B cell (primary cell): ENCODE data around the gene VILL. TPM values are rescaled to one million over a fixed set of nuclear protein-coding genes. Genes with fewer than 3 reads are reported as not detected.

Source experiments
- ATAC-seq: fragments of 200-7000 bp; cut with Tn5 transposase; one replicate; pipeline ENCODE4 v1.10.0; 2021; ENCODE audit warnings: low read depth, mild to moderate bottlenecking, moderate number of reproducible peaks, moderate library complexity
- CTCF ChIA-PET: fragments of 350-600 bp; sonication (Branson Sonifier 250); formaldehyde crosslinking; loops from one replicate; lab custom pipeline; 2021; ENCODE audit warnings: antibody characterized with exemption, inconsistent platforms; lab: Charles Lee
- POLR2A ChIA-PET: fragments of 350-600 bp; sonication (Branson Sonifier 250); formaldehyde crosslinking; loops from one replicate; lab custom pipeline; 2021; ENCODE audit warnings: antibody characterized with exemption; lab: Charles Lee
- DNase-seq: peaks from one replicate; pipeline ENCODE4 v3.0.0; 2013
- H2AFZ ChIP-seq: 2 replicates; pipeline ENCODE4 v1.6.1; 2012; ENCODE audit warnings: mild to moderate bottlenecking, low read depth, low read length; ENCODE audit not compliant: insufficient read depth, poor library complexity, severe bottlenecking
- H3K27ac ChIP-seq, 2 donors: 1 replicate in 1 of 2; 2 replicates in 1 of 2; pipeline ENCODE4 v1.5.1; 2012 to 2013; ENCODE audit warnings: low read length in 2 of 2, mild to moderate bottlenecking in 2 of 2, moderate library complexity in 1 of 2
- H3K27me3 ChIP-seq, 4 experiments: fragments of 200-600 bp in 1 of 4; sonication (generic) in 1 of 4; replicated peaks in 1 of 4; 1 replicate in 2 of 4; 2 replicates in 2 of 4; pipeline versions ENCODE4 v1.6.1 to v1.7.0; 2013 to 2016; ENCODE audit warnings: low read length in 3 of 4, mild to moderate bottlenecking in 2 of 4, mixed read lengths in 1 of 4, moderate library complexity in 1 of 4; ENCODE audit not compliant: insufficient read depth in 4 of 4, control insufficient read depth in 3 of 4; ENCODE audit errors: control extremely low read depth in 1 of 4
- H3K36me3 ChIP-seq, 2 experiments: replicated peaks in 1 of 2; 1 replicate in 1 of 2; 2 replicates in 1 of 2; pipeline versions ENCODE4 v1.6.1 to v1.7.1; 2013; ENCODE audit warnings: low read length in 1 of 2; ENCODE audit not compliant: insufficient read depth in 2 of 2, control insufficient read depth in 1 of 2; ENCODE audit errors: control extremely low read depth in 1 of 2, extremely low read depth in 1 of 2
- H3K4me1 ChIP-seq, 2 donors: fragments of 200-600 bp in 1 of 2; sonication (generic) in 1 of 2; 1 replicate in 1 of 2; 2 replicates in 1 of 2; pipeline versions ENCODE4 v1.5.1 to v1.6.1; 2013 to 2017; ENCODE audit warnings: low read length in 2 of 2; ENCODE audit not compliant: control insufficient read depth in 2 of 2, insufficient read depth in 2 of 2
- H3K4me2 ChIP-seq: replicated peaks from 2 replicates; pipeline ENCODE3; 2012; ENCODE audit warnings: mild to moderate bottlenecking, low read depth, low read length; ENCODE audit not compliant: poor library complexity, severe bottlenecking
- H3K4me3 ChIP-seq, 5 experiments: fragments of 200-600 bp in 1 of 5; sonication (generic) in 1 of 5; 1 replicate in 3 of 5; 2 replicates in 2 of 5; pipeline versions ENCODE4 v1.5.1 to v1.7.0; 2011 to 2016; ENCODE audit warnings: low read length in 4 of 5, mild to moderate bottlenecking in 4 of 5, low read depth in 2 of 5, control low read depth in 1 of 5, moderate library complexity in 1 of 5; ENCODE audit not compliant: insufficient read depth in 1 of 5; ENCODE audit errors: control extremely low read depth in 1 of 5, extremely low read depth in 1 of 5
- H3K79me2 ChIP-seq: fragments of 200-600 bp; sonication (generic); one replicate; pipeline ENCODE4 v1.6.0; 2016; ENCODE audit warnings: low read length; ENCODE audit not compliant: control insufficient read depth, insufficient read depth
- H3K9ac ChIP-seq: fragments of 200-600 bp; sonication (generic); 2 replicates; pipeline ENCODE4 v1.6.1; 2017; ENCODE audit warnings: mild to moderate bottlenecking, low read length, moderate library complexity
- H3K9me3 ChIP-seq, 3 donors: one replicate each; pipeline versions ENCODE4 v1.6.1 to v1.7.1; 2013; ENCODE audit warnings: low read length in 2 of 3; ENCODE audit not compliant: control insufficient read depth in 2 of 3, insufficient read depth in 1 of 3; ENCODE audit errors: control extremely low read depth in 1 of 3
- H4K20me1 ChIP-seq: 2 replicates; pipeline ENCODE4 v1.6.0; 2012; ENCODE audit warnings: mild to moderate bottlenecking, low read length; ENCODE audit not compliant: insufficient read depth, control insufficient read depth, poor library complexity, severe bottlenecking
- H3K27ac Mint-ChIP-seq: one replicate; pipeline ENCODE4 v1.8.0; 2021; ENCODE audit warnings: mixed read lengths
- H3K27me3 Mint-ChIP-seq: one replicate; pipeline ENCODE4 v1.8.0; 2021; ENCODE audit warnings: mixed read lengths
- H3K4me1 Mint-ChIP-seq: one replicate; pipeline ENCODE4 v1.8.0; 2021; ENCODE audit warnings: mixed read lengths
- H3K4me3 Mint-ChIP-seq: one replicate; pipeline ENCODE4 v1.8.0; 2021; ENCODE audit warnings: mixed read lengths
- H3K9me3 Mint-ChIP-seq: one replicate; pipeline ENCODE4 v1.8.0; 2022; ENCODE audit warnings: mixed read lengths; ENCODE audit not compliant: insufficient read depth
- EZH2 ChIP-seq: IDR thresholded peaks from 2 replicates; pipeline ENCODE4 v1.6.1; 2012; ENCODE audit warnings: borderline replicate concordance, low read depth, mild to moderate bottlenecking, moderate library complexity, low read length; ENCODE audit not compliant: insufficient read depth, poor library complexity, severe bottlenecking
- WGBS: methylation state at CpG from one replicate; pipeline ENCODE4 v1.1.5; 2013; ENCODE audit warnings: missing lambda C conversion rate; ENCODE audit not compliant: insufficient coverage; 5-methylcytosine and 5-hydroxymethylcytosine counted together
- intact Hi-C: fragments of 100-400 bp; cut with micrococcal nuclease; formaldehyde crosslinking; loops from one replicate; pipeline ENCODE4 v1.10.0; 2022
- polyA plus RNA-seq: library from polyadenylated mRNA; depleted of rRNA; stranded (reverse); fragments of >200 nt; gene quantifications from 2 replicates; pipeline ENCODE4 v1.2.3, GENCODE V29; 2012
- total RNA-seq, 2 donors: library from RNA; stranded (reverse); fragments of 120-200 nt in 1 of 2; gene quantifications; 1 replicate in 1 of 2; 2 replicates in 1 of 2; pipeline versions ENCODE4 v1.2.3 to v1.2.4, GENCODE V29; 2013 to 2022
- TF ChIP-seq, protein P1 (sequence below): fragments of 200-600 bp; IDR thresholded peaks from one replicate; pipeline ENCODE4 v1.8.0; 2022; ENCODE audit warnings: antibody characterized with exemption, mild to moderate bottlenecking

VILL gene
- total and polyA plus RNA-seq, 2 donors (not counting 1 experiment from before 2014, with no cell fraction given) = 35.2 to 46.4 TPM

DNA sequence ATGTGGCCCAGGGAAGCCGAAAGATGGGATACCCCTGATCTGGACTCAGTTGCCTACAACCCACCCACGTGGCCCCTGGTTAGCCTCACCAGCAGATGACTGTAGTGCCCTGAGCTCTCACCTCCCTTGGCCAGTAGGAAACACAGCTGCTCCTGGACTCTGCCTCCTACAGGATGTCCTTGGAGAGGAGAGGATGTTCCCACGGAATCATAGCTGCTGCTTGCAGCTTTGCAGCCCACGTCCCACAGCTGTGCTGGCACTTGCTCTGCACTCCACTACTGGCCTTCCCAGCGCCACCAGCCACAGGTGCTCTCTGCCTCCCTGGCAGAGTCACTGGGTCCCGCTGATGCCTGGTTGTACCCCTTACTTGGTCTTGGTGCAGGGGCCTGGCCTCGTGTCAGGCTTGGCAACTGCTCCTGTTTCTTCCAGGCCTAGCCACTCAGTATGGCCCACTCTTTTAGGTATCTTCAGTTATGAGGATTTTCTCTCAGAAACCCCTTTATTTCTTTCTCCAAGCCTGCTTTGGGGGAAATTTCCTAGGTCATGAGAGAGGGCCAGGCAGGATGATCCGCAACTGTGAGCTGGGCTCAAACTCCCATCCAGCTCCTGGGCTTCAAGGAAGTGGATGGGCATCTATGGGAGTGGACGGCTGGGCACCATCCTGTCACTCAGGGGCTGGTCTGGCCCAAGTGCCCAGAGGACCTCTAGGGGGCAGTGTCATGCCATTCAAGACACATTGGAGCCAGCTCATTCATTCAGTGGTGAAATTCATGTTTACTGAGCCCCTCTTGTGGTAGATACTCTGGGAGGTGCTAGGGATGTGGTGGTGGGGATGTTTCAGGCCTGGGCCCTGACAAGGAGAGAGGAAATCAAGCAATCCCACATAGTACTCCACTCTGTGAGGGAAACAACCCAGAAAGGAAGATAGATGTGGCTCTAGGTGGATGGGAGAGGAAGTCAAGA, 16.2 kb upstream of the VILL start:
- Histone ChIP-seq H3K9ac (no peak overlapping the region), H3K27ac (no peak overlapping the region), H3K36me3 (no peaks in the 10 kb centered on the region), H3K79me2 (no peaks in the 10 kb centered on the region), H4K20me1 (no peaks in the 10 kb centered on the region), H3K27me3 (no peaks in the 10 kb centered on the region), H3K9me3 (no peaks in the 10 kb centered on the region), H3K4me1 (no peaks in the 10 kb centered on the region), H2AFZ (no peak overlapping the region), H3K4me3 (no peak overlapping the region), H3K4me2 (no peak overlapping the region)
- no peaks in the 10 kb centered on the region for H3K4me1 Mint-ChIP-seq
- peak; percentile 83 for ATAC-seq
- TF ChIP-seq, protein P1, sequence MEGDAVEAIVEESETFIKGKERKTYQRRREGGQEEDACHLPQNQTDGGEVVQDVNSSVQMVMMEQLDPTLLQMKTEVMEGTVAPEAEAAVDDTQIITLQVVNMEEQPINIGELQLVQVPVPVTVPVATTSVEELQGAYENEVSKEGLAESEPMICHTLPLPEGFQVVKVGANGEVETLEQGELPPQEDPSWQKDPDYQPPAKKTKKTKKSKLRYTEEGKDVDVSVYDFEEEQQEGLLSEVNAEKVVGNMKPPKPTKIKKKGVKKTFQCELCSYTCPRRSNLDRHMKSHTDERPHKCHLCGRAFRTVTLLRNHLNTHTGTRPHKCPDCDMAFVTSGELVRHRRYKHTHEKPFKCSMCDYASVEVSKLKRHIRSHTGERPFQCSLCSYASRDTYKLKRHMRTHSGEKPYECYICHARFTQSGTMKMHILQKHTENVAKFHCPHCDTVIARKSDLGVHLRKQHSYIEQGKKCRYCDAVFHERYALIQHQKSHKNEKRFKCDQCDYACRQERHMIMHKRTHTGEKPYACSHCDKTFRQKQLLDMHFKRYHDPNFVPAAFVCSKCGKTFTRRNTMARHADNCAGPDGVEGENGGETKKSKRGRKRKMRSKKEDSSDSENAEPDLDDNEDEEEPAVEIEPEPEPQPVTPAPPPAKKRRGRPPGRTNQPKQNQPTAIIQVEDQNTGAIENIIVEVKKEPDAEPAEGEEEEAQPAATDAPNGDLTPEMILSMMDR = peak; percentile 81
- no peak for TF ChIP-seq EZH2
- no peak overlapping the region for H3K27ac Mint-ChIP-seq
- peak; percentile 74 for DNase-seq
- 74% methylated on average over 7 of the region's 9 CpGs for WGBS
- H3K27me3 Mint-ChIP-seq = peaks cover 5% of the 10 kb centered on the region
- H3K4me3 Mint-ChIP-seq = no peak overlapping the region
- POLR2A ChIA-PET = no interaction called here
- CTCF ChIA-PET = interaction anchor here (0.7 to 5.1 kb wide), 31 partner anchors 9 to 547 kb away, joined by 3 to 46 read pairs (median 5); partner anchors contain the start of genes ACAA1, DLEC1, EXOG and XYLB
- H3K9me3 Mint-ChIP-seq = no peaks in the 10 kb centered on the region
- intact Hi-C loops = loop anchor here (1.0 to 2.0 kb wide), 2 partner anchors 29 to 66 kb away; no protein-coding TSS in a partner anchor
